Muscle layer of colon (tissue), 2 donors: ENCODE data around the gene GAL3ST2.

Source experiments
- H3K27ac ChIP-seq: one replicate; pipeline ENCODE4 v1.7.0; 2013; ENCODE audit warnings: low read depth, mild to moderate bottlenecking, low read length, moderate library complexity
- H3K27me3 ChIP-seq, 2 donors: one replicate each; pipeline ENCODE4 v1.7.0; 2013; ENCODE audit warnings: low read length in 2 of 2, mild to moderate bottlenecking in 2 of 2; ENCODE audit not compliant: insufficient read depth in 2 of 2, control insufficient read depth in 1 of 2
- H3K36me3 ChIP-seq: one replicate; pipeline ENCODE4 v1.7.0; 2013; ENCODE audit warnings: mild to moderate bottlenecking, low read length; ENCODE audit not compliant: insufficient read depth
- H3K4me1 ChIP-seq: one replicate; pipeline ENCODE4 v1.7.0; 2013; ENCODE audit warnings: mild to moderate bottlenecking, low read length; ENCODE audit not compliant: insufficient read depth
- H3K4me3 ChIP-seq, 2 donors: one replicate each; pipeline ENCODE4 v1.7.0; 2013; ENCODE audit warnings: low read length in 2 of 2, low read depth in 1 of 2, mild to moderate bottlenecking in 1 of 2, moderate library complexity in 1 of 2
- H3K9ac ChIP-seq: one replicate; pipeline ENCODE4 v1.7.0; 2013; ENCODE audit warnings: low read length
- H3K9me3 ChIP-seq: one replicate; pipeline ENCODE4 v1.7.0; 2013; ENCODE audit warnings: mild to moderate bottlenecking, low read length
- donor health status: abdominal sarcoma.
- donor health status: Adenocarcinoma of cecum.

Gene GAL3ST2

DNA sequence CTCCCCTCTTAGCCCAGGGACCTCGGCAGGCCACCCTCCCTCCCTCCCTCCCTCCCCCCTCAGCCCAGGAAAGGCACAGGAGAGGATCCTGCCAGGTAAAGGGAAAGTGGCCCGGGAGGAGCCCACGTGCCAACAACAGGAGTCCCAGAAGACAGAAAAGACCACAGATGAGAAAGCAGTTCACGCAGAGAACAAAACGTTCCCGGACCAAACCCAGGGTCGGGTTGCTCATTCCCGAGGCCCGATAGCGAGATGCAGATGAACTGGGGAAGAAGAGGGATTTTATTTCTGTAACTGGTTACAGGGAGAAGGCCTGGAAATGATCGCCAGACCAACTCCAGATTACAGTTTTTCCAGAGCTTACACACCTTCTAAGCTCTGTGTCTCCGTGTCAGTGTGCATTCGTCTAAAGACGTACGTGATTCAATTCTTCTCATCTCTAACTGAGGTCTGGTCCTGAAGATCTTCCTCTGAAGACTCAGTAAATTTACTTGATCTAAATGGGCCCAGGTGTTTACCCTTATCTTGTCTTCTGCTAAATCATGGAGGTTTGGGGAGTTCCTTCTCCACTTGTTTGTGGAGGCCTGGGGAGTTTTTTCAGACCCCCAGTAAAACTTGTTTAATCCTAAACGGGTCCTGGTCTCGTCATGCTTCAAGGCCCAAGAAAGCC, 31.6 kb downstream of the GAL3ST2 start:
- Histone ChIP-seq H3K27me3 (peaks cover 0 to 18% of the 10 kb centered on the region in 2 donors), H3K9ac (no peak overlapping the region), H3K4me3 (no peak overlapping the region), H3K36me3 (no peaks in the 10 kb centered on the region), H3K9me3 (no peaks in the 10 kb centered on the region), H3K4me1 (peaks cover 10% of the 10 kb centered on the region), H3K27ac (no peak overlapping the region)

DNA sequence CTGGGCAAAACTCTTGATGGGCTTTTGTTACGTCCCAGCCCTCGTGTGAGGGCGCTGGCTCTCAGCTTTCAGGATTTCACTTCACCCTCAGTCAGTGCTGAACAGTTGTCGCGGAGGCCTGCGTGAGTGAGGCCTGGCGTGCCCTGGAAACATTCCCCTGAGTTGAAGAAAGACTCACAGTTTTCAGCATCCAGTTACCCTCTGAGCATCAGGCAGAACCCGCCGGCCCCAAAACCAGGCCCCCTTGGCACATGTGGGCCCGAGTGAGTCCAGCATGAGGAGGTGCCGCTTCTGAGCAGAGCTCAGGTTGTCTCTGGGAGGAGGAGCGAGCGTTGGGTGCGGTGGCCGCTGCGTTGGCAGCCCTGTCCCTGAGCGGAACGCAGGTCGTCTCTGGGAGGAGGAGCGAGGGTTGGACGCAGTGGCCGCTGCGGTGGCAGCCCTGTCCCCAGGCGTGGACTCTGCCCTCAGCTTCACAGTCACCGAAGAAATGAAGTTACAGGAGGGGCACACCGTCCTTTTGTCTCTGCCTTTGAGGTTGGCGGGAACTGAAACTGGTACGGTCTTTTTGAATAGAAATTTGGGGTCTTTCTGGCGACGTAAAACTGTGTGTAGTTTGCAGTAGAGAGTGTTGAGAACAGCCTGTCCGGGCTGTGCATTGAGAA, 32.2 kb downstream of the GAL3ST2 start, which contains the start of gene NEU4:
Gene NEU4 (plus strand): TSS at position 473 of the 662 bp plus-strand sequence. CDS start 5,292 bp downstream, outside the sequence.
- Histone ChIP-seq H3K36me3 (no peaks in the 10 kb centered on the region), H3K9ac (no peak within 1 kb of the TSS), H3K27ac (no peak within 1 kb of the TSS), H3K27me3 (peaks cover 0 to 11% of the 10 kb centered on the region in 2 donors), H3K4me3 (no peak within 1 kb of the TSS), H3K9me3 (no peaks in the 10 kb centered on the region), H3K4me1 (peaks cover 10% of the 10 kb centered on the region)

DNA sequence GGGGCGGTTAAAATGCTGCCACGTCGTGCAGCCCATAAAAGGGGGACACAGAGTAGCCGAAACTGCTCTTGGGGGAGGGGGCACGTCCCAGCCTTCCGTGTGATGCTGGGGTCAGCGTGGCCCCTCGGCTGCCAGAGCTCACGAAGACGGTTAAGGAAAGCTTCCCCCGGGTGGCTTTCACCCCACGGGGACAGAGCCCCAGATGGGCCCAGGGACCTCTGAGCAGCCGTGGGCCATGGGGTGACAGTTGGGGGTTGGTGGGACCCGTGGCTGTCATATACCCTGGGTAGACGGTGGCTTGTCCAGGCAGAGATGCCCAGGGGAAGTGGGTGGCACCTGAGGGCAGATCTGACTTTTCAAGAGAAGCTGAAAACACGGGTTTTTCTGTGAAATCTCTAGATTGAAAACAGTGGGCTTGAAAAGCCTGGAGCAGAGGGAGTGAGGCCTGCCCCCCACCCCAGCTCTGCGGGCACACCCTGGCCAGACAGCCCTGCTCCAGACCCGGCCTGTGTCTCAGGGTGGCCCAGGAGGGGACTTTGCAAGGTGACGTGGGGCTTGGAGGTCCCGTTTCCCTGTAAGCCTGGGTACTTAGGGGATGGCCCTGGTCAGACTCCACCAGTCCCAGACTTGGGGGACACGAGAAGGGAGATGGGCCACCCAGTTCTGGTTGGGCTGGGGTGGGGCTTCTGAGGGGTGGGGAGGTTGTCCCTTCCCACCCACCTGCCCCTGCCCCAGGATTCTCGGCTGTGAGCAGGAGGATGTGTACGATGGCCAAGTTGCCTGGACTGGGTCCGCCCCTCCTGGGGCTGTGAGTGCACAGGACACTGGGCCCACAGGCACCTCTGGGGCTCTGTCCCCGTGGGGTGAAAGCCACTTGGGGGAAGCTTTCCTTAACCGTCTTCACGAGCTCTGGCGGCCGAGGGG, 33.0 kb downstream of the GAL3ST2 start:
- Histone ChIP-seq H3K27me3 (peaks cover 0 to 3% of the 10 kb centered on the region in 2 donors), H3K9ac (no peak overlapping the region), H3K9me3 (no peaks in the 10 kb centered on the region), H3K27ac (no peak overlapping the region), H3K4me1 (peaks cover 3% of the 10 kb centered on the region), H3K4me3 (no peak overlapping the region), H3K36me3 (no peaks in the 10 kb centered on the region)

DNA sequence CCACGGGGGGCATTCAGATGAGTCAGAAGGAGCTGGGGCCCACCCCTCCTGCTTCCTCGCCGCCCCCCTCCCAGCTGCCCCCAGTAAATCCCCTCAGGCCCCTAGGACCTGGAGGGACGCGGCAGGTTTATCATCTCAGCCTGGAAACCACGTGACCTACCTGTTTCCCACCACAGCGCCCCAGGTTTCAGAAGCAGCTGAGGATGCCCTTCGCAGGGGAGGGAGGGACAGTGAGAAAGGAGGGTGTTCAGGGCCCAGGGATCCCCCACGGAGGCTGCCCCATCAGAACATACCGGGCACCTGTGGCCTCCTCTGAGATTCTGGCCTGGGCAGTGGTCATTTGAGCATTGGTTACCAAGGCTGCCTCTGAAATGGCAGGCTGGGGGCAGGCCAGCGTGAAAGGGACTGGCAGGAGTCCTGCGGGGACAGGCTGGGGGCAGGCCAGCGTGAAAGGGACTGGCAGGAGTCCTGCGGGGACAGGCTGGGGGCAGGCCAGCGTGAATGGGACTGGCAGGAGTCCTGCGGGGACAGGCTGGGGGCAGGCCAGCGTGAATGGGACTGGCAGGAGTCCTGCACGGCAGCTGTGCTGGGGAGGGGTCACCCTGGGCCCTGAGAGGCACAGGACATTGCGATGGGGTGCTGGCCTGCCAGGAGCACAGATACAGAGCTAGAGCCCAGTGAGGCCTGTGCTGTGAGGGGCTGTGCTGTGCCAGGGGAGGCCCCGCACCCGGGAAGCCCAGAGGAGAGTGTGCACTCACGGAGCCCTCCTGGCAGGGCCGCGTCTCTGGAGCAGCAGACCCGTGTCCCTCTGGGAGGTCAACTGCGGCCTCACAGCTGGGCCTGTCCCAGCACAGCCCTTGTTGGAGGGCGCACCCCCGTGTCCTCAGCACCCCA, 33.9 kb downstream of the GAL3ST2 start:
- no peaks in the 10 kb centered on the region for H3K9me3 ChIP-seq
- no peak overlapping the region for H3K27ac ChIP-seq
- no peaks in the 10 kb centered on the region for H3K36me3 ChIP-seq
- H3K27me3 ChIP-seq, result peaks cover 0 to 1% of the 10 kb centered on the region in 2 donors
- H3K9ac ChIP-seq, result no peak overlapping the region
- no peaks in the 10 kb centered on the region for H3K4me1 ChIP-seq
- no peak overlapping the region for H3K4me3 ChIP-seq

DNA sequence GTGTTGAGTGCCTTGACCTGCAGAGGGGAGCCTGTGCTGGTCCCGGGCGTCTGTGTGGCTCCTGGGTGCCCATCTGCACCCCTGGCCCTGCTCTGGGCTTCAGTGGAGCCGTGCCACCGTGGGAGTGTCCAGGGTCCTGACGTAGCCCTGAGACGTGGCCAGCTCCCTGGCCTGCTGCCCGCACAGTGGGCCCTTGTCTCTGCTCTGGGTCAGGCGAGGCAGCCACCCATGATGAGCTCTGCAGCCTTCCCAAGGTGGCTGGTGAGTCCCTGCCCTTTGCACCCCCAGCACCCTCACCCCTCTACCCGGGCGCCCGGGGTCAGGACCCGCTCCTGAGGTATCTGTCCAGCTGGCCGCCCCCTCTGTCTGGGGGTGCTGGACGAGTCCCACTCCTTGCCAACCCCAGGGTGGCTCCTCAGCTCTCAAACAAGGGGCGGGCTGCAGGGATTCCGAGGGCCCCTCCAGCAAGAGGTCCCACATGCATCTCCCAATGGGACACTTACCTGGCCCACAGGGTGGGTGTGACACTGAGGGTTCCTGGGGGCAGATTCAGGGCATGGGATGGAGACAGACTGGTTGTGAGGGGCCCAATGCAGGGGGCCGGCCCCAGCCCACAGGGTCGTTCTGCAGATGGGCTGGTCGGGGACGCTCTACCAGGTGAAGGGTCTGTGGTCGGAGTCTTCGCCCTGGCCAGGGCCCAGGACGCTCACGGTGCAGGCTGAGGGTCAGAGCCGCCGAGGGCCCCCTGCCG, 34.8 kb downstream of the GAL3ST2 start:
- Histone ChIP-seq H3K9me3 (no peaks in the 10 kb centered on the region), H3K4me3 (no peak overlapping the region), H3K27ac (no peak overlapping the region), H3K9ac (no peak overlapping the region), H3K4me1 (no peaks in the 10 kb centered on the region), H3K36me3 (no peaks in the 10 kb centered on the region), H3K27me3 (peaks cover 0 to 9% of the 10 kb centered on the region in 2 donors)

DNA sequence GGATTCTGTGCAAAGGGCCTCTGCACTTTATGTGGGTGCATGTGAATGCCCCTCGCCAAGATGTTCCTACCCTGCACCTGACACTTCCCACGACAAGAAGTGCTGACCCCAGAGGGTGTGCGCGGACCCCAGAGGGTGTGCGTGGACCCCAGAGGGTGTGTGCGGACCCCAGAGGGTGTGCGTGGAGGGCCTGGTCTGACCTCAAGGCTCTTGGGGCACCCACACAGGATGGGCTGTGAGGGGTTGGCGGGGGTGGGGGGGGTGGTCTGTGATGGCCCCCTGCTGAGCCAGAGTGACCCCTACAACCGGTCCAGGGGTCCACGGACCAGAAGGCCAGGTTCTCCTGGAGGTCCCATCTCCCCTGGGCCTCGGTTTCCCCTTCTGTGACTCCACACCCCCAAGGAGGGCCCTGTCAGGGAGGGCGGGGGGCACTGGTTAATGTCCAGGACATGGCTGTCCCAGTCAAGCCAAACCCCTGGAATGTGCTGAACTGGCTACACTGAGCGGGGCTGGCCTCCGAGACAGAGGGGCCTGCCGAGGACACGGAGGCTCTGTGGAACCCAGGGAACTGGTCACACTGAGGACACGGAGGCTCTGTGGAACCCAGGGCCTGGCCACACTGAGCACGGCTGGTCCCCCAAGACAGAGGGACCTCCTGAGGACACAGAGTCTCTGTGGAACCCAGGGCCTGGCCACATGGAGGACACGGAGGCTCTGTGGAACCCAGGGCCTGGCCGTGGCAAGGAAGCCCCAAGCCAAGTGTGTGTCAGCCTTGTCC, 35.5 kb downstream of the GAL3ST2 start:
- Histone ChIP-seq H3K4me1 (no peaks in the 10 kb centered on the region), H3K27ac (no peak overlapping the region), H3K27me3 (peaks cover 0 to 16% of the 10 kb centered on the region in 2 donors), H3K9me3 (no peaks in the 10 kb centered on the region), H3K9ac (no peak overlapping the region), H3K36me3 (no peaks in the 10 kb centered on the region), H3K4me3 (no peak overlapping the region)

DNA sequence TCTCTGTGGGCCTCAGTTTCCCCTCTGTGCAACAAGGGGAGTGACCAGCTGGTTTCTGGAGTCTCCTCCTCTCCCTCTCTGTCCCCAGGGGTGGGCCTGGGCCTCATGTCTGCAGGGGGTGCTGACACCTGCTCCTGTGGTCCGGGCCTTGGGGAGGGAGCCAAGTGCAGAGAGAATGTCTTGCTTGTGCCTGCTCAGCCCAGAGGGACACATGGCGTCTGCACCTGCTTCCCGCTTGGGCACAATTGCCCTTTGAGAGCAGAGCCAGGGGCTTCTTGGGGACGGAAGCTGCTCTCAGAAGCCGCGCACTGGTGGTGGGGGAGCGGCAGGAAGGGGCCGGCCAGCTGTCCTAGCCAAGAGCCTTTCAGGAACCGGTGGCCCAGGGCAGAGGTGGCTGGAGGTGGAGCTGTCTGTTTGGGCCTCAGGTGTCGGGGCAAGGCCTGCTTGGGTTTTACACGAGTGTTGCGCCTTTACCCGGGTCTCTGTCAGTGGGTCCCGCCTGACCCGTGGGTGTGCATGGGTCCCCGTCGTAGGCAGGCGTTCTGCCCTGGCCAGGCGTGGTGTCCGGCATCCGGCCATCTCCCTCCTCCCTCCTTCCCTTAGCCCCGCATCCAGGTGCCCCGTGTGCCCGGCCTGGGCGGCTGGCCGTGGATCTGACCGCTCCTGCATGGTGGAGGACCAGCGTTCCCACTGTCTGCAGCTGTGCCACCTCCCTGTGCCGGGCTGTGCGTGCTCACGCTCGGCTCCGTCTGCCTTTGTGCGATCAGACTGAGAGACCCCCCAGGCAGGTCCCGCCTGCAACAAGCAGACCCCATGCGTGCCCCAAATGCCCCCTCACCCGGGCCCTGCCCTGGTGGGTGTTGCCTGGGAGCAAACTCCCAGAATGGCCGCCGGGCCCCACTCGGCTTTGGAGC, 36.4 kb downstream of the GAL3ST2 start:
- Histone ChIP-seq H3K27me3 (peaks cover 0 to 17% of the 10 kb centered on the region in 2 donors), H3K4me1 (no peaks in the 10 kb centered on the region), H3K9ac (no peak overlapping the region), H3K36me3 (no peaks in the 10 kb centered on the region), H3K27ac (no peak overlapping the region), H3K4me3 (no peak overlapping the region), H3K9me3 (no peaks in the 10 kb centered on the region)

DNA sequence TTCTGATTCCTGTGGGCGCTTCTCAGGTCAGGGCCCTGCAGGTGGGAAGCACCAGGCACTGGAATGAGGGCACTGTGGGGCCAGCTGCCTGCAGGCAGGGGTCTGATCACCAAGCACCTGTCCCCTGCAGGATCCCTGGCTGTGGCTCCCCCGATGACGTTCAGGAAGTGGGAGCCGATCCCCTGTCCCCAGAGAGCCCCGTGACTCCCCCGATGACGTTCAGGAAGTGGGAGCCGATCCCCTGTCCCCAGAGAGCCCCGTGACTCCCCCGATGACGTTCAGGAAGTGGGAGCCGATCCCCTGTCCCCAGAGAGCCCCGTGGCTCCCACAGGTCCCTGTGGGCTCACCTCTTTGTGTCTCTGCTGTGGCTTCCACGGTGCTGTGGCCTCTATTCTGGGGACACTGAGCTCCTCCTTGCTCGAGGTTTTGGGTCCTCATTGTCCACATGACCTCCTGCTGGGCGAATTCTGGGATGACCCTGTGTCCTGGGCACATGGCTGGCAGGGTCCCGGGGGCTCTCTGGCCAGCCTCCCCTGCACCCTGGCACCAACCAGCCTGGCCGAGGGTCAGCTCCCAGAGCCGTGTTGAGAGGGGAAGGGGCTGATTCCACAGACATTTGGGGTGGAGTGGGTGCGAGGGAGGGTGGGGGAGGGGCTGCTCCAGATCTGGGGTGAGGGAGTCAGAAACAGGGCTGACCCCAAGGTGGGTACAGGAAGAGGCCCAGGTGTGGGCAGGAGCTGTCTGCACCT, 37.2 kb downstream of the GAL3ST2 start:
- no peak overlapping the region for H3K9ac ChIP-seq
- H3K27me3 ChIP-seq, result peaks cover 0 to 17% of the 10 kb centered on the region in 2 donors
- no peak overlapping the region for H3K27ac ChIP-seq
- no peaks in the 10 kb centered on the region for H3K36me3 ChIP-seq
- no peak overlapping the region for H3K4me3 ChIP-seq
- H3K9me3 ChIP-seq, result no peaks in the 10 kb centered on the region
- no peaks in the 10 kb centered on the region for H3K4me1 ChIP-seq

DNA sequence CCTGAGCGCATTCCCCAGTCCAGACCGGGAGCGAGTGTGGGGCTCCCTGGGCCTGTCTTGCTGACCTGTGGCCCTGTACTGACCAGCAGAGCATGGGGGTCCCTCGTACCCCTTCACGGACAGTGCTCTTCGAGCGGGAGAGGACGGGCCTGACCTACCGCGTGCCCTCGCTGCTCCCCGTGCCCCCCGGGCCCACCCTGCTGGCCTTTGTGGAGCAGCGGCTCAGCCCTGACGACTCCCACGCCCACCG, 37.7 kb downstream of the GAL3ST2 start:
- Histone ChIP-seq H3K36me3 (no peaks in the 10 kb centered on the region), H3K9me3 (no peaks in the 10 kb centered on the region), H3K9ac (no peak overlapping the region), H3K27me3 (peaks cover 0 to 17% of the 10 kb centered on the region in 2 donors), H3K4me1 (no peaks in the 10 kb centered on the region), H3K27ac (no peak overlapping the region), H3K4me3 (no peak overlapping the region)
